KMS-11 (cell line): Measurements from ENCODE around the gene KIAA1755.

ENCODE experiments used
- H2AFZ ChIP-seq: fragments of 200-600 bp; sonication (generic); 2 replicates; pipeline ENCODE4 v1.6.1; 2016; ENCODE audit warnings: antibody characterized with exemption, mixed run types, low read depth
- H3K27ac ChIP-seq: fragments of 200-600 bp; sonication (generic); 2 replicates; pipeline ENCODE4 v1.6.1; 2016; ENCODE audit warnings: mild to moderate bottlenecking, mixed run types
- H3K27me3 ChIP-seq: fragments of 200-600 bp; sonication (generic); 2 replicates; pipeline ENCODE4 v1.6.1; 2017; ENCODE audit warnings: mild to moderate bottlenecking, low read depth, mixed run types, moderate library complexity; ENCODE audit not compliant: insufficient read depth
- H3K36me3 ChIP-seq: fragments of 200-600 bp; sonication (generic); 2 replicates; pipeline ENCODE4 v1.6.1; 2017; ENCODE audit warnings: mild to moderate bottlenecking, mixed run types; ENCODE audit not compliant: insufficient read depth
- H3K4me1 ChIP-seq: fragments of 200-600 bp; sonication (generic); 2 replicates; pipeline ENCODE4 v1.6.1; 2016; ENCODE audit warnings: mild to moderate bottlenecking, low read depth, mixed run types; ENCODE audit not compliant: poor library complexity, severe bottlenecking
- H3K4me2 ChIP-seq: fragments of 200-600 bp; sonication (generic); 2 replicates; pipeline ENCODE4 v1.7.0; 2016; ENCODE audit warnings: mild to moderate bottlenecking, mixed run types
- H3K4me3 ChIP-seq: fragments of 200-600 bp; sonication (generic); IDR thresholded peaks from 2 replicates; pipeline ENCODE4 v1.6.1; 2017; ENCODE audit warnings: low read depth, low read length, mixed read lengths; ENCODE audit not compliant: insufficient read depth
- H3K79me2 ChIP-seq: fragments of 200-600 bp; sonication (generic); 2 replicates; pipeline ENCODE4 v1.6.1; 2016; ENCODE audit warnings: low read depth, mixed run types; ENCODE audit not compliant: insufficient read depth
- H3K9ac ChIP-seq: fragments of 200-600 bp; sonication (generic); 2 replicates; pipeline ENCODE4 v1.6.1; 2016; ENCODE audit warnings: mild to moderate bottlenecking, mixed run types
- H4K20me1 ChIP-seq: fragments of 200-600 bp; sonication (generic); 2 replicates; pipeline ENCODE4 v1.6.1; 2016; ENCODE audit warnings: mild to moderate bottlenecking, mixed run types; ENCODE audit not compliant: insufficient read depth
- TF ChIP-seq, protein P1 (sequence below): fragments of 200-600 bp; sonication (generic); conservative IDR thresholded peaks from 2 replicates; pipeline ENCODE4 v1.6.1; 2017; ENCODE audit warnings: low read depth, mild to moderate bottlenecking, antibody characterized with exemption, low read length, moderate library complexity, mixed read lengths

Gene KIAA1755

GRCh38 chr20:38200646-38201045 is 59.9 kb downstream of the KIAA1755 start:
- H3K36me3 ChIP-seq: no peaks in the 10 kb centered on the region
- H3K79me2 ChIP-seq: no peaks in the 10 kb centered on the region
- no peaks in the 10 kb centered on the region for H4K20me1 ChIP-seq
- no peak overlapping the region for H3K27ac ChIP-seq
- H3K4me2 ChIP-seq: no peak overlapping the region
- TF ChIP-seq, protein P1, sequence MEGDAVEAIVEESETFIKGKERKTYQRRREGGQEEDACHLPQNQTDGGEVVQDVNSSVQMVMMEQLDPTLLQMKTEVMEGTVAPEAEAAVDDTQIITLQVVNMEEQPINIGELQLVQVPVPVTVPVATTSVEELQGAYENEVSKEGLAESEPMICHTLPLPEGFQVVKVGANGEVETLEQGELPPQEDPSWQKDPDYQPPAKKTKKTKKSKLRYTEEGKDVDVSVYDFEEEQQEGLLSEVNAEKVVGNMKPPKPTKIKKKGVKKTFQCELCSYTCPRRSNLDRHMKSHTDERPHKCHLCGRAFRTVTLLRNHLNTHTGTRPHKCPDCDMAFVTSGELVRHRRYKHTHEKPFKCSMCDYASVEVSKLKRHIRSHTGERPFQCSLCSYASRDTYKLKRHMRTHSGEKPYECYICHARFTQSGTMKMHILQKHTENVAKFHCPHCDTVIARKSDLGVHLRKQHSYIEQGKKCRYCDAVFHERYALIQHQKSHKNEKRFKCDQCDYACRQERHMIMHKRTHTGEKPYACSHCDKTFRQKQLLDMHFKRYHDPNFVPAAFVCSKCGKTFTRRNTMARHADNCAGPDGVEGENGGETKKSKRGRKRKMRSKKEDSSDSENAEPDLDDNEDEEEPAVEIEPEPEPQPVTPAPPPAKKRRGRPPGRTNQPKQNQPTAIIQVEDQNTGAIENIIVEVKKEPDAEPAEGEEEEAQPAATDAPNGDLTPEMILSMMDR: no peak
- H3K4me1 ChIP-seq: no peaks in the 10 kb centered on the region
- H3K4me3 ChIP-seq: no peak overlapping the region
- H3K9ac ChIP-seq: no peak overlapping the region
- H2AFZ ChIP-seq: no peak overlapping the region
- no peaks in the 10 kb centered on the region for H3K27me3 ChIP-seq

GRCh38 chr20:38199501-38200390 is 60.8 kb downstream of the KIAA1755 start:
- no peak overlapping the region for H3K4me2 ChIP-seq
- no peak overlapping the region for H2AFZ ChIP-seq
- H3K79me2 ChIP-seq: no peaks in the 10 kb centered on the region
- TF ChIP-seq, protein P1: no peak
- H3K9ac ChIP-seq: no peak overlapping the region
- no peak overlapping the region for H3K27ac ChIP-seq
- H4K20me1 ChIP-seq: no peaks in the 10 kb centered on the region
- H3K36me3 ChIP-seq: no peaks in the 10 kb centered on the region
- H3K4me3 ChIP-seq: no peak overlapping the region
- no peaks in the 10 kb centered on the region for H3K4me1 ChIP-seq
- H3K27me3 ChIP-seq: no peaks in the 10 kb centered on the region

DNA sequence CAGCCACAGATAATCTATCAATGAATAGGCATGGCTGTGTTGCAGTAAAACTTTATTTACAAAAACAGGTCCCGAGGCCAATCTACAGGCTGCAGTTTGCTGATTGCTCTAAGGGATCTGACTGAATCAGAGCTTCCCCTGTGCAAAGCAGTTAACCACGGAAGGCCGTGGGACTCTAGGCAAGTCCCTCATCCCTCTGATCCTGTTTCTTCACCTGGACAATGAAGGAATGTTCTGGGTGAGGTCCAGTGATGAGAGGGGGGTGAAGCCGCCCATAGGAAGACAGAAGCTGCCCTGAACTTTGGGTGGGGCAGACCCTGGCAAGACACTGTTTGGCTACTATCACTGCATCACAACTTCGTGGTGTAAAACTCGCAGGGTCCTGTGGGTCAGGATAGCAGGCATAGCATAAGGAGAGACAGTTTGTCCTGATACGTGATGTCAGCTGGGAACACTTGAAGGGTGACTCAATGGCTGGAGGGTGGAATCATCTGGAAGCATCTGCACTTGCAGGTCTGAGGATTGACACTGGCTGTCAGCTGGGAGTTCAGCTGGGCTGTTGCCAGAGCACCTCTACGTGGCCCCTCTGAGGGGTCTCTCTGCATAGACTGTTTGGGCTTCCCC is 62.2 kb downstream of the KIAA1755 start:
- no peaks in the 10 kb centered on the region for H3K79me2 ChIP-seq
- H3K9ac ChIP-seq: no peak overlapping the region
- no peak overlapping the region for H3K4me3 ChIP-seq
- H3K27ac ChIP-seq: no peak overlapping the region
- TF ChIP-seq, protein P1: no peak
- H3K27me3 ChIP-seq: no peaks in the 10 kb centered on the region
- H4K20me1 ChIP-seq: no peaks in the 10 kb centered on the region
- no peaks in the 10 kb centered on the region for H3K4me1 ChIP-seq
- H3K36me3 ChIP-seq: no peaks in the 10 kb centered on the region
- no peak overlapping the region for H3K4me2 ChIP-seq
- H2AFZ ChIP-seq: no peak overlapping the region

DNA sequence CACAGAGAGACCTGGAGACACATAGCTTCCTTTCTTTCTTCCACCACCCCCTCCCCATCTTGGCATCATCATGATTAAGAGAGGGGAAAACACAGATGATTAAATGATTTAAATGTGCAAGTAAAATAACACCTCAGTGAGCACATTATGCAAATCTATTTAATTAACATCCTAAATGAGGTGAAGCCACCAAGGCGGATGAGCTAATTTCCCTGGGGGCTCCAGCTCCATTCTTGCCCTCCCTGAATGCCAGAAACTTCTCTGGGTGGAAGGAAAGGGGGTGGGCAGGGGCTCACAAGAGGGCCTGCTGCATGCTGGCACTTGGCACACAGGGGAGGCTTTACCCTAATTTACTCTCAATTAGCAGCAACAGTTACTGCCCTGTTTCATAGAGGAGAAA is 62.9 kb downstream of the KIAA1755 start:
- no peaks in the 10 kb centered on the region for H3K27me3 ChIP-seq
- no peaks in the 10 kb centered on the region for H4K20me1 ChIP-seq
- TF ChIP-seq, protein P1: no peak
- H2AFZ ChIP-seq: no peak overlapping the region
- H3K4me1 ChIP-seq: no peaks in the 10 kb centered on the region
- H3K27ac ChIP-seq: no peak overlapping the region
- H3K4me3 ChIP-seq: no peak overlapping the region
- no peaks in the 10 kb centered on the region for H3K36me3 ChIP-seq
- no peak overlapping the region for H3K9ac ChIP-seq
- no peak overlapping the region for H3K4me2 ChIP-seq
- no peaks in the 10 kb centered on the region for H3K79me2 ChIP-seq
